Transverse colon (tissue), 4 donors: Measurements from ENCODE around the gene NECTIN3. TPM values are rescaled to one million over a fixed set of nuclear protein-coding genes. Genes with fewer than 3 reads are reported as not detected.

Experiments
- DNase-seq: peaks from one replicate; pipeline ENCODE4 v3.0.0-alpha.2; 2019
- H3K27ac ChIP-seq, 4 donors: fragments of 200-600 bp; sonication (generic); 2 replicates each; pipeline ENCODE4 v1.5.1; 2016 to 2018; ENCODE audit warnings: inconsistent platforms in 4 of 4
- H3K27me3 ChIP-seq: fragments of 200-600 bp; sonication (generic); 2 replicates; pipeline ENCODE4 v1.5.1; 2017; ENCODE audit warnings: inconsistent platforms
- H3K36me3 ChIP-seq, 4 donors: fragments of 200-600 bp; sonication (generic); 2 replicates each; pipeline ENCODE4 v1.5.1; 2017 to 2019; ENCODE audit warnings: inconsistent platforms in 4 of 4
- H3K4me1 ChIP-seq, 4 donors: fragments of 200-600 bp; sonication (generic); 2 replicates each; pipeline ENCODE4 v1.5.1; 2017 to 2020; ENCODE audit warnings: inconsistent platforms in 4 of 4
- H3K4me3 ChIP-seq, 4 donors: fragments of 200-600 bp; sonication (generic); 1 replicate in 1 of 4; 2 replicates in 3 of 4; pipeline versions ENCODE4 v1.5.1 to v1.6.1; 2017 to 2019; ENCODE audit warnings: inconsistent platforms in 4 of 4
- H3K9me3 ChIP-seq, 2 donors: fragments of 200-600 bp; sonication (generic); 2 replicates each; pipeline ENCODE4 v1.5.1; 2017 to 2019; ENCODE audit warnings: inconsistent platforms in 2 of 2
- CTCF ChIP-seq, 5 experiments: fragments of 200-600 bp in 3 of 5; fragments of 450-650 bp in 2 of 5; sonication (generic) in 3 of 5; IDR thresholded peaks; 1 replicate in 2 of 5; 2 replicates in 3 of 5; pipeline ENCODE4 v1.5.1; 2016 to 2017; ENCODE audit warnings: antibody characterized with exemption in 5 of 5, inconsistent platforms in 3 of 5, mild to moderate bottlenecking in 2 of 5, moderate library complexity in 1 of 5
- EP300 ChIP-seq: sonication (generic); formaldehyde crosslinking; IDR thresholded peaks from one replicate; pipeline ENCODE4 v1.6.1; 2017; ENCODE audit warnings: antibody characterized with exemption, low read depth
- POLR2A ChIP-seq: fragments of 450-650 bp; IDR thresholded peaks from one replicate; pipeline ENCODE4 v1.6.1; 2016; ENCODE audit warnings: antibody characterized with exemption, mild to moderate bottlenecking, moderate library complexity
- POLR2AphosphoS5 ChIP-seq, 3 donors: sonication (generic); formaldehyde crosslinking; IDR thresholded peaks; one replicate each; pipeline ENCODE4 v1.6.1; 2016; ENCODE audit warnings: antibody characterized with exemption in 3 of 3
- WGBS, 2 donors: methylation state at CpG; one replicate each; pipeline ENCODE4 v1.1.5; 2018; ENCODE audit warnings: low coverage in 1 of 2; 5-methylcytosine and 5-hydroxymethylcytosine counted together
- in situ Hi-C, 4 donors: fragments of 200-750 bp; cut with MboI; loops; one replicate each; pipeline versions ENCODE4 v1.15.0 to v1.15.1; 2017; ENCODE audit warnings: low sequenced_read_pairs in 3 of 4, low pct_ligation_motif_present in 1 of 4, low pct_unique_long_range_greater_than_20kb in 1 of 4
- intact Hi-C: fragments of 100-400 bp; cut with DNase I; formaldehyde crosslinking; loops from one replicate; pipeline ENCODE4 v1.15.1; 2023; ENCODE audit warnings: low total_unique reads
- total RNA-seq, 4 donors: library from RNA; depleted of rRNA; stranded (reverse); fragments of >200 nt; gene quantifications; one replicate each; pipeline ENCODE4 v1.1.0, GENCODE V29; 2016

NECTIN3 gene
- total RNA-seq, 4 donors from 2014 or later, result 28.1 to 104 (median 40.8) TPM

GRCh38 chr3:111128884-111129283 is 57.3 kb downstream of the NECTIN3 start:
- no peak overlapping the region for H3K4me3 ChIP-seq
- H3K36me3 ChIP-seq, result peaks cover 0 to 16% (median 0%) of the 10 kb centered on the region in 4 donors
- no peaks in the 10 kb centered on the region for H3K27me3 ChIP-seq
- no peak for DNase-seq
- intact Hi-C loops (no loop called here), in situ Hi-C loops (no loop called here)
- H3K27ac ChIP-seq, result no peak overlapping the region
- no peaks in the 10 kb centered on the region for H3K4me1 ChIP-seq
- no peaks in the 10 kb centered on the region for H3K9me3 ChIP-seq
- TF ChIP-seq POLR2A (no peak), EP300 (no peak), POLR2AphosphoS5 (IDR thresholded peaks at IDR 0.05) (no peak), CTCF (IDR thresholded peaks at IDR 0.05) (no peak)

- Histone ChIP-seq H3K27ac (no peak overlapping the region), H3K27me3 (no peaks in the 10 kb centered on the region), H3K4me1 (no peaks in the 10 kb centered on the region), H3K9me3 (no peaks in the 10 kb centered on the region), H3K36me3 (peaks cover 0 to 19% (median 0%) of the 10 kb centered on the region in 4 donors), H3K4me3 (no peak overlapping the region)
- DNase-seq, result no peak
- WGBS, 2 donors, result 91 to 100% methylated on average over 1 of the region's 1 CpG
- intact Hi-C loops (no loop called here), in situ Hi-C loops (no loop called here)
- TF ChIP-seq POLR2AphosphoS5 (IDR thresholded peaks at IDR 0.05) (no peak), EP300 (no peak), POLR2A (no peak), CTCF (IDR thresholded peaks at IDR 0.05) (no peak)
Measured at GRCh38 chr3:111130827-111131226, 59.2 kb downstream of the NECTIN3 start.

GRCh38 chr3:111134302-111134701 is 62.7 kb downstream of the NECTIN3 start:
- in situ Hi-C loops (no loop called here), intact Hi-C loops (no loop called here)
- H3K9me3 ChIP-seq, result no peaks in the 10 kb centered on the region

GRCh38 chr3:111151438-111151837 is 79.8 kb downstream of the NECTIN3 start:
- TF ChIP-seq POLR2AphosphoS5 (IDR thresholded peaks at IDR 0.05), result no peak
- TF ChIP-seq EP300, result no peak
- TF ChIP-seq CTCF (IDR thresholded peaks at IDR 0.05), result no peak
- no peak for TF ChIP-seq POLR2A
- no peak overlapping the region for H3K4me3 ChIP-seq

More at GRCh38 chr3:111134302-111134701, 62.7 kb downstream of the NECTIN3 start:
- Histone ChIP-seq H3K36me3 (peaks cover 0 to 3% (median 0%) of the 10 kb centered on the region in 4 donors), H3K27me3 (no peaks in the 10 kb centered on the region), H3K27ac (no peak overlapping the region), H3K4me3 (no peak overlapping the region), H3K4me1 (no peaks in the 10 kb centered on the region)
- no peak for DNase-seq
- TF ChIP-seq CTCF (IDR thresholded peaks at IDR 0.05) (no peak), POLR2A (no peak), EP300 (no peak), POLR2AphosphoS5 (IDR thresholded peaks at IDR 0.05) (no peak)

More at GRCh38 chr3:111151438-111151837, 79.8 kb downstream of the NECTIN3 start:
- no peak overlapping the region for H3K27ac ChIP-seq
- no peaks in the 10 kb centered on the region for H3K4me1 ChIP-seq
- no peaks in the 10 kb centered on the region for H3K27me3 ChIP-seq
- intact Hi-C loops (no loop called here), in situ Hi-C loops (no loop called here)
- H3K36me3 ChIP-seq, result peaks cover 0 to 4% (median 0%) of the 10 kb centered on the region in 4 donors
- no peaks in the 10 kb centered on the region for H3K9me3 ChIP-seq
- no peak for DNase-seq
